GM18519 (cell line): ENCODE data around the gene TBC1D4.
"Not testable (repeated sequence)": the region's sequence is repeated elsewhere in the genome, so short reads cannot be mapped to it uniquely, and the experiment has no call there.

ENCODE experiments used
- ATAC-seq: cut with Tn5 transposase; IDR thresholded peaks from one replicate; pipeline ENCODE4 v1.9.1; 2021; ENCODE audit warnings: mild to moderate bottlenecking, moderate library complexity; ENCODE audit not compliant: unreplicated experiment, low FRiP score

Gene TBC1D4

GRCh38 chr13:75368167-75368566, 113.8 kb downstream of the TBC1D4 start:
- no peak for ATAC-seq

- ATAC-seq: no peak
Observed at GRCh38 chr13:75366380-75367280, 115.3 kb downstream of the TBC1D4 start.

- ATAC-seq: peak; percentile 94
Observed at GRCh38 chr13:75365724-75366173, 116.2 kb downstream of the TBC1D4 start.

GRCh38 chr13:75364131-75364713, 117.7 kb downstream of the TBC1D4 start:
- no peak for ATAC-seq

- no peak for ATAC-seq
Observed at GRCh38 chr13:75363371-75363770, 118.6 kb downstream of the TBC1D4 start.

GRCh38 chr13:75362026-75362425, 119.9 kb downstream of the TBC1D4 start:
- no peak for ATAC-seq

- no peak for ATAC-seq
Observed at GRCh38 chr13:75360170-75360569, 121.8 kb downstream of the TBC1D4 start.

- no peak for ATAC-seq
Observed at GRCh38 chr13:75359266-75359665, 122.7 kb downstream of the TBC1D4 start.

GRCh38 chr13:75357576-75358289, 124.2 kb downstream of the TBC1D4 start:
- peak; percentile 95 for ATAC-seq

- no peak for ATAC-seq
Observed at GRCh38 chr13:75356421-75356820, 125.5 kb downstream of the TBC1D4 start.

- ATAC-seq: no peak
Observed at GRCh38 chr13:75355609-75356008, 126.4 kb downstream of the TBC1D4 start.

- ATAC-seq: no peak
Observed at GRCh38 chr13:75353781-75354193, 128.2 kb downstream of the TBC1D4 start.

GRCh38 chr13:75352641-75353327, 129.2 kb downstream of the TBC1D4 start:
- no peak for ATAC-seq

GRCh38 chr13:75351538-75351937, 130.4 kb downstream of the TBC1D4 start:
- not testable (repeated sequence) for ATAC-seq

- ATAC-seq: no peak
Observed at GRCh38 chr13:75347925-75348324, 134.0 kb downstream of the TBC1D4 start.

- ATAC-seq: no peak
Observed at GRCh38 chr13:75347457-75347856, 134.5 kb downstream of the TBC1D4 start.

GRCh38 chr13:75345193-75345592, 136.8 kb downstream of the TBC1D4 start:
- ATAC-seq: no peak

- ATAC-seq: peak; percentile 73
Observed at GRCh38 chr13:75341028-75341427, 140.9 kb downstream of the TBC1D4 start.

- no peak for ATAC-seq
Observed at GRCh38 chr13:75339635-75340374, 142.2 kb downstream of the TBC1D4 start.
